Epithelial cell of esophagus (primary cell): ENCODE data around the gene NEK1.

Source experiments
- DNase-seq: peaks from one replicate; pipeline ENCODE4 v3.0.0; 2010; ENCODE audit warnings: low read depth
- H3K4me3 ChIP-seq: 2 replicates; pipeline ENCODE4 v1.5.1; 2011; ENCODE audit warnings: mild to moderate bottlenecking, low read length, control low read depth
- TF ChIP-seq, protein P1 (sequence below): IDR thresholded peaks from 2 replicates; pipeline ENCODE4 v1.5.1; 2011; ENCODE audit warnings: low read depth, mild to moderate bottlenecking, low read length, control low read depth, inconsistent platforms; ENCODE audit not compliant: insufficient read depth; ENCODE audit errors: missing control alignments

NEK1 gene

DNA sequence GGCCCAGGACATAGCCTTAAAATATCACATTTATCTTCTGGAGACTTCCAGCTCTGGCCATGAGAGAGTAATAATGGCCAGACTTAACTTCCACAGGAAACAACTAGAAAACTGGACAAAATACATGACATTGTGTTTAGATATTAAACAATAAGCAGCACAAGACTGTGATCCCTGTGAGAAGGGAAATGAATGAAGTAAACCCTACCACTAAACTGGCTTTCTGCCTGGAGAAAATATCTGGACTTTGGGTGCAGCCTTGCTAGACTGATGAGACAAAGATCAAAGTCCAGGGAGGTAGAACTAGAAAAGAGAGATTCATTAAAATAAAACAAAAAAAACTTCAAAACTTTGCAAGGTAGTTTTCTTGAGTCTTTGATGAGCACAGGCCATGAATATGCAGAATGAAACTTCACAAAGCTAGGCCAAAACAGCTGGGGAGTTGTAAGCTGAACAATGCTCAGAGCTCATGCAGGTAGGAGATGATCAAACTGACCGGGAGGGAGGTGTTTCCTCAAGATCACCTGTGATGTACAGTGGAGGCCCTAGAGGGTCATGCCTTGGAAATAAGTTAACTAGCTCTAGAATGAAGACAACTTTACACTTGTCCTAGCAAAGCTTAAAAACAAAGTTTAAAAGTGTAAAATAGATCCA, 194.6 kb downstream of the NEK1 start:
- H3K4me3 ChIP-seq = no peak overlapping the region
- DNase-seq = no peak
- TF ChIP-seq, protein P1, sequence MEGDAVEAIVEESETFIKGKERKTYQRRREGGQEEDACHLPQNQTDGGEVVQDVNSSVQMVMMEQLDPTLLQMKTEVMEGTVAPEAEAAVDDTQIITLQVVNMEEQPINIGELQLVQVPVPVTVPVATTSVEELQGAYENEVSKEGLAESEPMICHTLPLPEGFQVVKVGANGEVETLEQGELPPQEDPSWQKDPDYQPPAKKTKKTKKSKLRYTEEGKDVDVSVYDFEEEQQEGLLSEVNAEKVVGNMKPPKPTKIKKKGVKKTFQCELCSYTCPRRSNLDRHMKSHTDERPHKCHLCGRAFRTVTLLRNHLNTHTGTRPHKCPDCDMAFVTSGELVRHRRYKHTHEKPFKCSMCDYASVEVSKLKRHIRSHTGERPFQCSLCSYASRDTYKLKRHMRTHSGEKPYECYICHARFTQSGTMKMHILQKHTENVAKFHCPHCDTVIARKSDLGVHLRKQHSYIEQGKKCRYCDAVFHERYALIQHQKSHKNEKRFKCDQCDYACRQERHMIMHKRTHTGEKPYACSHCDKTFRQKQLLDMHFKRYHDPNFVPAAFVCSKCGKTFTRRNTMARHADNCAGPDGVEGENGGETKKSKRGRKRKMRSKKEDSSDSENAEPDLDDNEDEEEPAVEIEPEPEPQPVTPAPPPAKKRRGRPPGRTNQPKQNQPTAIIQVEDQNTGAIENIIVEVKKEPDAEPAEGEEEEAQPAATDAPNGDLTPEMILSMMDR = no peak

DNA sequence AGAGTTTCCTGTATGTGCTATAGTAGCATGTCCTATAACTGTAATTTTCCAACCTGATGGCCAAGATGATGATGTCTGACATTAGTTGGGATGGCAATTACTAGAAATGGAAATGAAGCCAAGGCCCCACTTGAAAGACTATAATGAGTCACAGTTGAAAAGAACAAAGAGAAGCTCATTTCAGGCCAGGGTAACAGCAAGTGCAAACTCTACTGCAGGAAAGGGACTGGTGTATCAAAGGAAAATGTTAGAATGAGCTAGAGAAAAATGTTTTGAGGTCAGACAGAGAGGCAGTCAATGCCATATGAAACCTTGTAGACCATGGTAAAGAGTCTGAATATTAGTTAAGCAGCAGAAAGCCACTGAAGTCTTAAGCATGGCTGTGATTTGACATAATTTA, 195.4 kb downstream of the NEK1 start:
- no peak overlapping the region for H3K4me3 ChIP-seq
- DNase-seq = no peak
- TF ChIP-seq, protein P1 = no peak

DNA sequence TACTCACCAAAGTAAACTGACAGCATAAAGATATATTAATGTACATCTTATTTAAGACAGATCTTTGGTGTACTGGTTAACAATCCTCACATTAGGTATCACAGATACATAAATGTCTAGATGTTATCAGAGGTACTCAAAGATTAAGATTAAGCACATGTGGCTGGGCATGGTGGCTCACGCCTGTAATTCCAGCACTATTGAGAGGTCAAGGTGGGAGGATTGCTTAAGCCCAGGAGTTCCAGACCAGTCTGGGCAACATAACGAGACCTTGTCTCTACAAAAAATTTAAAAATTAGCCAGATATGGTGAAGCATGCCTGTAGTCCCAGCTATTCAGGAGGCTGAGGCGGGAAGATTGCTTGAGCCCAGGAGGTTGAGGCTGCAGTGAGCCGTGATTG, 195.9 kb downstream of the NEK1 start:
- TF ChIP-seq, protein P1 = no peak
- H3K4me3 ChIP-seq = no peak overlapping the region
- no peak for DNase-seq

DNA sequence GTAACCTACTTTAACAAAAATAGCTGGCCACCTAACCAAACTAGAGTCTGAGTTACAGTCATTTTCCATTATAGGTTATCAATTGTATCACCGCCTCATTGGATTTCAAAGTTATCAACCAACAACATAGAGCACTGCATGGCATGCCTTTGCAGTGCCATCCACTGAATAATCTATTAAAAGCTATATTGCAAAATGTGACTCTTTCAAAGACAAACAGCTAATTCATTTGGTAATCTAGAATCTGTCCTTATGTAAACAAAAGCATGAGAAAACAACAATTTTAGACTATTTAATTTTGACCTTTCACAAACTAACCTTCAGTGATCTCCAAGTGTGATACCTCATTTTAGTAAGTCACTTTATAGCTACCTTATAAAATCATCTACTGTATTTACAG, 197.5 kb downstream of the NEK1 start:
- TF ChIP-seq, protein P1 = no peak
- DNase-seq = no peak
- no peak overlapping the region for H3K4me3 ChIP-seq

DNA sequence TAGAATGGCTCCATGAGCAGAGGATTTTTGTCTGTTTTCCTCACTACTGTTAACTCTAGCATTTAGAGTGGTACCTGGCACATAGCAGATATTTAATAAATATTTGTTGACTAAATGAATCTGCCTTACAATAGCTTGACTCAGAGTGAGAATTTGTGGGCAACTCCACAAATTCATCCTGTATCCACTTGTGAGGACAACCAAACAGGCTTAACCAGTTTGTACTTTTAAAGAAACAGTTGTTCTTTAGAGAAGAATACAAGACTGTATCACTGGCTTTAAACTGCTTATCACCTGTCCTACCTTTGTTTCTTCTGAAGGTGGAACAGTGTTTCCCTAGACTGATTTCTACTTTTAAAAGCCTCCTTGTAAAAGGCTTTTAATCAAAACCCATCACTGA, 200.3 kb downstream of the NEK1 start:
- TF ChIP-seq, protein P1 = no peak
- no peak overlapping the region for H3K4me3 ChIP-seq
- peak; percentile 91 for DNase-seq

DNA sequence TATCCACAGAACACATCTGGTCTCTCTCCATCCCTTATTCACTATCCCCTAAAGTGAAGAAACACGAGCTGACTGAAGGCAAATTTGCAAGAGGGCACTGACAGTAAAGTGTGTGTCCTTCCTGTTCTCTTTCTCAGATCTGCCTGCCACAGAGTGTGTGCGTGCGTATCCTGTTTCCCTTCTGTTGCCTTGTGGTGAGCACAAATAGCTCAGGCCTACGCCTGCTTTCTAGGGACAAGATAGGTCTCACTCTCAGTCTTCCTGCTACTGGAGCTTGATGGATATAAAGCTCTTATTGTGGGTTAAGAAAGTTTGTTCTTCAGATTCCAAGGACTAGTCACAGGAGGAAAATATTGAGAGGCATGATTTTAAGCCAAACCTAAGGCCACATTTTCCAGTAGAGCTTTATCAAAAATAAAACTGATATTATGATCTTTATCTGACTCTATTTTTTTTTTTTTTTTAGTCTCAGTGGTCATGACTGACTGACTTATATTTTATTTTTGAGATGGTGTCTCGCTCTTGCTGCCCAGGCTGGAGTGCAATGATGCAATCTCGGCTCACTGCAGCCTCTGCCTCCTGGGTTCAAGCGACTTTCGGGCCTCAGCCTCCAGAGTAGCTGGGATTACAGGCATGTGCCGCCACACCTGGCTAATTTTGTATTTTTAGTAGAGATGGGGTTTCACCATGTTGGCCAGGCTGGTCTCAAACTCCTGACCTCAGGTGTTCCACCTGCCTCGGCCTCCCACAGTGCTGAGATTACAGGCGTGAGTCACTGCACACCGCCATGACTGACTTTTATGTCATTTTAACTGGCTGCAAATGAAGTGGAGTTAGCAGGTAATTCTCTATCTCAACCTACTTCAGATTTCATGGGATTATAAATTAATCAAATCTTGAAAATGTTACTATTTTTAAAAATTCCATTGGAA, 201.3 kb downstream of the NEK1 start:
- H3K4me3 ChIP-seq = no peak overlapping the region
- DNase-seq = peak; percentile 66

More for the DNA sequence above, 201.3 kb downstream of the NEK1 start:
- TF ChIP-seq, protein P1 = peak; percentile 4
